Measurements from ENCODE around the gene PRKCE.

GRCh38 chr2:46157072-46157965 is 505.8 kb downstream of the PRKCE start:
- TF ChIP-seq POLR2A (IDR thresholded peaks at IDR 0.05) (no peak), CTCF (IDR thresholded peaks at IDR 0.05) (no peak)

All from sigmoid colon (tissue), 3 donors.